KMS-11 (cell line): ENCODE measurements around the gene PLOD1.

Experiments
- H2AFZ ChIP-seq: fragments of 200-600 bp; sonication (generic); 2 replicates; pipeline ENCODE4 v1.6.1; 2016; ENCODE audit warnings: antibody characterized with exemption, mixed run types, low read depth
- H3K27ac ChIP-seq: fragments of 200-600 bp; sonication (generic); 2 replicates; pipeline ENCODE4 v1.6.1; 2016; ENCODE audit warnings: mild to moderate bottlenecking, mixed run types
- H3K27me3 ChIP-seq: fragments of 200-600 bp; sonication (generic); 2 replicates; pipeline ENCODE4 v1.6.1; 2017; ENCODE audit warnings: mild to moderate bottlenecking, low read depth, mixed run types, moderate library complexity; ENCODE audit not compliant: insufficient read depth
- H3K36me3 ChIP-seq: fragments of 200-600 bp; sonication (generic); 2 replicates; pipeline ENCODE4 v1.6.1; 2017; ENCODE audit warnings: mild to moderate bottlenecking, mixed run types; ENCODE audit not compliant: insufficient read depth
- H3K4me1 ChIP-seq: fragments of 200-600 bp; sonication (generic); 2 replicates; pipeline ENCODE4 v1.6.1; 2016; ENCODE audit warnings: mild to moderate bottlenecking, low read depth, mixed run types; ENCODE audit not compliant: poor library complexity, severe bottlenecking
- H3K4me2 ChIP-seq: fragments of 200-600 bp; sonication (generic); 2 replicates; pipeline ENCODE4 v1.7.0; 2016; ENCODE audit warnings: mild to moderate bottlenecking, mixed run types
- H3K4me3 ChIP-seq: fragments of 200-600 bp; sonication (generic); IDR thresholded peaks from 2 replicates; pipeline ENCODE4 v1.6.1; 2017; ENCODE audit warnings: low read depth, low read length, mixed read lengths; ENCODE audit not compliant: insufficient read depth
- H3K79me2 ChIP-seq: fragments of 200-600 bp; sonication (generic); 2 replicates; pipeline ENCODE4 v1.6.1; 2016; ENCODE audit warnings: low read depth, mixed run types; ENCODE audit not compliant: insufficient read depth
- H3K9ac ChIP-seq: fragments of 200-600 bp; sonication (generic); 2 replicates; pipeline ENCODE4 v1.6.1; 2016; ENCODE audit warnings: mild to moderate bottlenecking, mixed run types
- H4K20me1 ChIP-seq: fragments of 200-600 bp; sonication (generic); 2 replicates; pipeline ENCODE4 v1.6.1; 2016; ENCODE audit warnings: mild to moderate bottlenecking, mixed run types; ENCODE audit not compliant: insufficient read depth
- TF ChIP-seq, protein P1 (sequence below): fragments of 200-600 bp; sonication (generic); conservative IDR thresholded peaks from 2 replicates; pipeline ENCODE4 v1.6.1; 2017; ENCODE audit warnings: low read depth, mild to moderate bottlenecking, antibody characterized with exemption, low read length, moderate library complexity, mixed read lengths

PLOD1 gene

DNA sequence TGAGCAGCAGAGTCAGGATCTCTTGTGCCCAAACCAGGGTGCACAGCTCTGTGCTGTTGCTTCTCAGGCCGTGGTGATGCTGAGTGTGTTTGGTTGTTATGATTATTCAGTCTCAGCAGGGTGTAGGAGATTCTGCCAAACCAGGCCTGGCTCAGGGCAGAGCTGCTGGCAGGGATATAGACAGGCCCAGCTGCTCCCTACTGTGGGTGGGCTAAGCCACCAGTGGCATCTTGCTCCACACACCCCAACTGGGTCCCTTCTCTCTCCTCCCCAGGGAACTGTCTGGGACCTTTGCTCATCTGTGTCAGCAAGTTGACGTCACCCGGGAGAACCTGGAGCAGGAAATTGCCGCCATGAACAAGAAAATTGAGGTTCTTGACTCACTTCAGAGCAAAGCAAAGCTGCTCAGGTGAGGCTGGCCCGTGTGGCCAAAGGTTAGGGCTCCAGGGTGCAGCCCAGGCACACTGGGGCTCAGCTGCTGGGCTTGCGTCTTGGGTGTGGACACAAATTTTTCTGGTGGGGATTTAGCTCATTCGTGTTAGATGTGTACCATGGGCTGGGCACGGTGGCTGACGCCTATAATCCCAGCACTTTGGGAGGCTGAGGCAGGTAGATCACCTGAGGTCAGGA is 74.9 kb downstream of the PLOD1 start:
- no peak overlapping the region for H3K27ac ChIP-seq
- no peaks in the 10 kb centered on the region for H4K20me1 ChIP-seq
- no peaks in the 10 kb centered on the region for H3K4me1 ChIP-seq
- TF ChIP-seq, protein P1, sequence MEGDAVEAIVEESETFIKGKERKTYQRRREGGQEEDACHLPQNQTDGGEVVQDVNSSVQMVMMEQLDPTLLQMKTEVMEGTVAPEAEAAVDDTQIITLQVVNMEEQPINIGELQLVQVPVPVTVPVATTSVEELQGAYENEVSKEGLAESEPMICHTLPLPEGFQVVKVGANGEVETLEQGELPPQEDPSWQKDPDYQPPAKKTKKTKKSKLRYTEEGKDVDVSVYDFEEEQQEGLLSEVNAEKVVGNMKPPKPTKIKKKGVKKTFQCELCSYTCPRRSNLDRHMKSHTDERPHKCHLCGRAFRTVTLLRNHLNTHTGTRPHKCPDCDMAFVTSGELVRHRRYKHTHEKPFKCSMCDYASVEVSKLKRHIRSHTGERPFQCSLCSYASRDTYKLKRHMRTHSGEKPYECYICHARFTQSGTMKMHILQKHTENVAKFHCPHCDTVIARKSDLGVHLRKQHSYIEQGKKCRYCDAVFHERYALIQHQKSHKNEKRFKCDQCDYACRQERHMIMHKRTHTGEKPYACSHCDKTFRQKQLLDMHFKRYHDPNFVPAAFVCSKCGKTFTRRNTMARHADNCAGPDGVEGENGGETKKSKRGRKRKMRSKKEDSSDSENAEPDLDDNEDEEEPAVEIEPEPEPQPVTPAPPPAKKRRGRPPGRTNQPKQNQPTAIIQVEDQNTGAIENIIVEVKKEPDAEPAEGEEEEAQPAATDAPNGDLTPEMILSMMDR = no peak
- peaks cover 3% of the 10 kb centered on the region; the same call in 1 of the 2 replicates for H3K36me3 ChIP-seq
- no peak overlapping the region for H2AFZ ChIP-seq
- no peak overlapping the region for H3K4me2 ChIP-seq
- no peaks in the 10 kb centered on the region for H3K27me3 ChIP-seq
- H3K79me2 ChIP-seq = no peaks in the 10 kb centered on the region
- H3K9ac ChIP-seq = no peak overlapping the region
- no peak overlapping the region for H3K4me3 ChIP-seq

DNA sequence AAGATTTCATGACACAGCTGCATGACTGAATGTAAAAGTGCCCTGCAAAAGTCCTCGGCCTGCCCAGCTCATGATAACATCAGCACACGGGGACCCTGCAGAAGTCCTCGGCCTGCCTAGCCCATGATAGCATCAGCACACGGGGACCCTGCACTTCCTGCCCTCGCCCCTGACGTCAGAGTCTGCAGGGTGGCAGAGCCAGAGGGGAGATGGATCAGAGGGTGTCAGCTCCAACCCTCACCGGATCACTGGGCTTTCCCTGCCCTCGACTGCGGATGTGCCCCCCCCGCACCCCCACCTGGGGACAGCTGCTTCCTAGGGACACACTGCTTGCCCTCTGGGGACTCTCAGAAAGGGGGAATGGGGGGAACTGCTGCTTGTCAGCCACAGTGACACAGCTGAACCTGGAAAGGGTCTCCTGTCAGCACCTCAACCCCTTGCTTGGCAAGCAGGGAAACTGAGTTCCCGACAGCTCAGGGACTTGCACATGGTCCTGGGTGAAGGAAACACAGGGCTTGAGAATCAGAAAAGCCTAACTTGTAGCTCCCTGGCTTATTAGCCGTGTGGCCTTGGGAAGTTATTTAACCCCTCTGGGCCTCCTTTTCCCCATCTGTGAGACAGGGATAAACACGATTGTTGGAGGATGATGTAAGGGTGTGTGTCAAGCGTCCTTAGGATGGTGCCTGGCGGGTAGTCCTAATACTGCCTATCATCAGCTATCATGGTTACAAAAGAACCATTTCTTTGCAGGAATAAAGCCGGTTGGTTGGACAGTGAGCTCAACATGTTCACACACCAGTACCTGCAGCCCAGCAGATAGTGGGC is 76.4 kb downstream of the PLOD1 start:
- H3K4me2 ChIP-seq = no peak overlapping the region
- peaks cover 2% of the 10 kb centered on the region; the same call in 1 of the 2 replicates for H3K36me3 ChIP-seq
- H2AFZ ChIP-seq = no peak overlapping the region
- H3K4me1 ChIP-seq = no peaks in the 10 kb centered on the region
- H3K27ac ChIP-seq = no peak overlapping the region
- H3K9ac ChIP-seq = no peak overlapping the region
- no peaks in the 10 kb centered on the region for H3K79me2 ChIP-seq
- H4K20me1 ChIP-seq = no peaks in the 10 kb centered on the region
- no peak overlapping the region for H3K4me3 ChIP-seq
- TF ChIP-seq, protein P1 = no peak
- no peaks in the 10 kb centered on the region for H3K27me3 ChIP-seq

DNA sequence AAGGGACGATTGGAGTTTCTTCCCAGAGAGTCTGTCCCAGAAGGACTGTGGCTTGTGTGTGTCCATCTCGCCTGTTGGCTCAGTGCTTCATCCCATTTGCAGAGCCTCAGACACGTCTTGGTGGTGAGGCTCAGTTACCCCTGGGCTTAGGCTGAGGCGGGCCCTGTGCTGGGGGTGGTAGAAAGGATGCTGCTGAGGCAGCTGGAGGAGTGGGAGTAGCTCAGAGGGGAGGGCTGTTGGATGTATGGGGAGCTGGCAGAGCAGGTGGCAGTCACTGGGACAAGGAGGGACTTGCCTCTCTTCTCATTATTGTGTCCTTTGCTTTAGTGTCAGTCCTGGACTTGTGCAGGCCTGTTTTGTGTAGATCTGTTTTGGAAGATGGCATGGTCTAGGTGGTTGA is 77.5 kb downstream of the PLOD1 start:
- no peak overlapping the region for H3K27ac ChIP-seq
- no peak overlapping the region for H3K9ac ChIP-seq
- TF ChIP-seq, protein P1 = no peak
- no peak overlapping the region for H3K4me2 ChIP-seq
- no peak overlapping the region for H2AFZ ChIP-seq
- H3K36me3 ChIP-seq = no peaks in the 10 kb centered on the region
- no peaks in the 10 kb centered on the region for H4K20me1 ChIP-seq
- no peak overlapping the region for H3K4me3 ChIP-seq
- no peaks in the 10 kb centered on the region for H3K4me1 ChIP-seq
- no peaks in the 10 kb centered on the region for H3K79me2 ChIP-seq
- H3K27me3 ChIP-seq = no peaks in the 10 kb centered on the region

DNA sequence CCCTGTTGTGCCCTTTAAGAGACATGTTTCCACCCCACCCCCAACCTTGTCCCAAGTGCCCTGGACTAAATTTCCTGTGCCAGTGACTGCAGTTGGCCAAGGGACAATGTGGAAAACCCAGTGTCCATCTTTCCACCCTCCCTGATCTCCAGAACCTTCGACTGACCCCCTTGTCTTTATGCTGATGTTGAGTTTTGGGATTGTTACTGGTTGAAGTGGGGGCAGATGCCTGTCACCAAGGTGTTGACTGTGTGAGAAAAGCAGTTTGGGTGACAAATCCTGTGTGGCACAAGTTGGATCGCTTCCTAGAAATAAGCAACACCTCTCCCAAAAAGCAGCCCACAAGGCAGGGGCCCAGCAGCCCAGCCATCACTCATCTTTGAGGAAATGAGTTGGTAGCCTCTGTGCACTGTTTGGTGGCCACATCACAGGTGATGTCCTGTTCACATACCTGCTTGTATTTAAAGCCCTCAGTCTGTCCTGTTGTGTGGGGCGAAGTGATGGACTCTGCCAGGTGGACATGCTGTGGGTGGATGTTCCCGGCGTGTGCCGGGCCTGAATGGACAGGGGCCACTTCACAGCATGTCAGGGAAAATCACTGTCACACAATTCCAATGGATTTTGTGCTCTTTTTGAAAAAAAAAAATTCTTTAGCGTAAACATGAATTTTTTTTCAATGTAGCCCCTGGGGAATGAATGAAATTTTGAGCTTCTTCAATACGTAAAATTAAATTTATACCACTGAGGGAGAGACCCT is 78.2 kb downstream of the PLOD1 start:
- Histone ChIP-seq H3K27ac (no peak overlapping the region), H3K4me2 (no peak overlapping the region), H3K9ac (no peak overlapping the region), H3K4me1 (no peaks in the 10 kb centered on the region), H4K20me1 (no peaks in the 10 kb centered on the region), H2AFZ (no peak overlapping the region), H3K36me3 (no peaks in the 10 kb centered on the region), H3K27me3 (no peaks in the 10 kb centered on the region), H3K4me3 (no peak overlapping the region), H3K79me2 (no peaks in the 10 kb centered on the region)
- TF ChIP-seq, protein P1 = no peak
